Measurements from ENCODE around the gene ST3GAL3.

GRCh38 chr1:43974443-43975248, 267.3 kb downstream of the ST3GAL3 start, which contains the start of gene ATP6V0B:
- TF ChIP-seq SUZ12 (IDR thresholded peaks at IDR 0.05; ENCODE audit: extremely low read depth, insufficient read depth, insufficient read length), result no peak
- peak; percentile 47 for TF ChIP-seq YY1 (IDR thresholded peaks at IDR 0.05; ENCODE audit: insufficient read depth, insufficient read length)

Measured in NT2/D1 (cell line).